GM12878 (cell line): Measurements from ENCODE around the gene MAP4K1. TPM values are rescaled to one million over a fixed set of nuclear protein-coding genes. Genes with fewer than 3 reads are reported as not detected.

Experiments
- ATAC-seq: fragments of 200-7000 bp; cut with Tn5 transposase; 3 replicates; pipeline ENCODE4 v1.9.1; 2020; ENCODE audit warnings: mild to moderate bottlenecking, moderate library complexity
- BruUV-seq: library from RNA; stranded (reverse); fragments of 400-500 nt; replicated peaks from 2 replicates; lab custom pipeline; 2021; lab: Mats Ljungman, UMichigan
- CTCF ChIA-PET: fragments of 300-600 bp; sonication (Branson Sonifier 250); formaldehyde crosslinking; extraction: SDS; loops from one replicate; lab custom pipeline; 2021; ENCODE audit warnings: inconsistent platforms; lab: Yijun Ruan, JAX
- POLR2A ChIA-PET: fragments of 350-600 bp; formaldehyde crosslinking; extraction: SDS; loops from one replicate; lab custom pipeline; 2021; ENCODE audit warnings: inconsistent platforms; lab: Charles Lee
- RAD21 ChIA-PET: fragments of 300-600 bp; sonication (Branson Sonifier 250); formaldehyde crosslinking; loops from one replicate; lab custom pipeline; 2023; ENCODE audit warnings: antibody characterized with exemption; ENCODE audit not compliant: unreplicated experiment; lab: Charles Lee
- SMC1A ChIA-PET: fragments of 300-600 bp; sonication (Branson Sonifier 250); formaldehyde crosslinking; loops from one replicate; lab custom pipeline; 2023; ENCODE audit not compliant: unreplicated experiment, uncharacterized antibody; lab: Charles Lee
- DNase-seq: peaks from one replicate; pipeline ENCODE4 v3.0.0-alpha.2; 2011; ENCODE audit warnings: low read depth, low spot score
- FAIRE-seq: peaks from 3 replicates; lab custom pipeline; 2011; peaks lifted over from hg19 to GRCh38; lab: Jason Lieb, UNC
- H2AFZ ChIP-seq: 2 replicates; pipeline ENCODE4 v1.6.0; 2011; ENCODE audit warnings: low read depth, low read length, control low read depth; ENCODE audit not compliant: control insufficient read depth
- H3K27ac ChIP-seq: 2 replicates; pipeline ENCODE4 v1.5.1; 2011; ENCODE audit warnings: control low read depth; ENCODE audit not compliant: control insufficient read depth, insufficient read depth
- H3K27me3 ChIP-seq, 2 experiments: replicated peaks in 1 of 2; 2 replicates each; pipeline versions ENCODE4 v1.6.0 to v1.6.1; 2011; ENCODE audit warnings: low read length in 1 of 2; ENCODE audit not compliant: control insufficient read depth in 2 of 2, insufficient read depth in 2 of 2
- H3K36me3 ChIP-seq, 2 experiments: 2 replicates each; pipeline ENCODE4 v1.5.1; 2011; ENCODE audit warnings: low read length in 1 of 2; ENCODE audit not compliant: control insufficient read depth in 2 of 2, insufficient read depth in 2 of 2
- H3K4me1 ChIP-seq: 2 replicates; pipeline ENCODE4 v1.6.1; 2011; ENCODE audit warnings: mild to moderate bottlenecking, low read length, moderate library complexity, mixed read lengths; ENCODE audit not compliant: control insufficient read depth, insufficient read depth
- H3K4me2 ChIP-seq: 2 replicates; pipeline ENCODE4 v1.6.0; 2011; ENCODE audit warnings: control low read depth; ENCODE audit not compliant: control insufficient read depth, insufficient read depth
- H3K4me3 ChIP-seq: fragments of 200-600 bp; sonication (generic); 2 replicates; pipeline ENCODE4 v1.5.1; 2016
- H3K79me2 ChIP-seq: 2 replicates; pipeline ENCODE4 v1.6.0; 2011; ENCODE audit warnings: low read length; ENCODE audit not compliant: control insufficient read depth, insufficient read depth
- H3K9ac ChIP-seq: 2 replicates; pipeline ENCODE4 v1.8.0; 2011; ENCODE audit warnings: low read length, control low read depth, mixed read lengths; ENCODE audit not compliant: control insufficient read depth, insufficient read depth
- H3K9me3 ChIP-seq: replicated peaks from 3 replicates; pipeline ENCODE4 v1.5.1; 2011; ENCODE audit warnings: mild to moderate bottlenecking, low read length; ENCODE audit not compliant: control insufficient read depth, insufficient read depth
- H4K20me1 ChIP-seq: 2 replicates; pipeline ENCODE4 v1.6.0; 2011; ENCODE audit not compliant: control insufficient read depth, insufficient read depth
- GABPA ChIP-seq: IDR thresholded peaks from 2 replicates; pipeline ENCODE4 v1.6.1; 2014; ENCODE audit warnings: antibody characterized with exemption, low read depth, mild to moderate bottlenecking, inconsistent platforms
- IRF4 ChIP-seq: IDR thresholded peaks from 2 replicates; pipeline ENCODE4 v1.6.1; 2011; ENCODE audit warnings: low read depth, low read length
- KDM1A ChIP-seq: fragments of 200-600 bp; sonication (generic); IDR thresholded peaks from 2 replicates; pipeline ENCODE4 v1.6.1; 2016; ENCODE audit warnings: borderline replicate concordance
- LARP7 ChIP-seq: fragments of 450-650 bp; IDR thresholded peaks from 2 replicates; pipeline ENCODE4 v1.6.1; 2017; ENCODE audit warnings: mild to moderate bottlenecking
- PML ChIP-seq: IDR thresholded peaks from 2 replicates; pipeline ENCODE4 v1.6.1; 2012; ENCODE audit warnings: low read length, inconsistent platforms
- RBBP5 ChIP-seq: fragments of 200-600 bp; sonication (generic); conservative IDR thresholded peaks from 2 replicates; pipeline ENCODE4 v1.6.1; 2016
- RFX5 ChIP-seq: IDR thresholded peaks from 2 replicates; pipeline ENCODE4 v1.6.1; 2011; ENCODE audit warnings: low read depth, low read length, improper control_type of control experiment
- SIN3A ChIP-seq: IDR thresholded peaks from 2 replicates; pipeline ENCODE4 v1.6.1; 2012; ENCODE audit warnings: low read depth, low read length, improper control_type of control experiment
- SIX5 ChIP-seq: IDR thresholded peaks from 2 replicates; pipeline ENCODE4 v1.6.1; 2011; ENCODE audit warnings: mild to moderate bottlenecking, low read depth, low read length, moderate library complexity; ENCODE audit not compliant: severe bottlenecking
- SMARCA5 ChIP-seq: fragments of 450-650 bp; IDR thresholded peaks from 2 replicates; pipeline ENCODE4 v1.6.1; 2017; ENCODE audit warnings: mild to moderate bottlenecking
- WRNIP1 ChIP-seq: IDR thresholded peaks from 2 replicates; pipeline ENCODE4 v1.6.1; 2011; ENCODE audit warnings: low read depth, low read length, improper control_type of control experiment, borderline replicate concordance
- ZNF622 ChIP-seq: fragments of 450-650 bp; IDR thresholded peaks from 2 replicates; pipeline ENCODE4 v1.6.1; 2017; ENCODE audit warnings: mild to moderate bottlenecking, inconsistent platforms
- WGBS: methylation state at CpG from one replicate; pipeline ENCODE4 v1.1.6; 2016; ENCODE audit warnings: low lambda C conversion rate; ENCODE audit not compliant: insufficient replicate concordance, insufficient coverage; ENCODE audit errors: missing lambda C conversion rate; 5-methylcytosine and 5-hydroxymethylcytosine counted together
- in situ Hi-C: fragments of 300-500 bp; cut with MboI; formaldehyde crosslinking; loops from 9 replicates; pipeline ENCODE4 v1.14.3; 2018; ENCODE audit warnings: mixed read lengths
- intact Hi-C: fragments of 100-400 bp; cut with micrococcal nuclease; formaldehyde crosslinking; loops from one replicate; pipeline ENCODE4 v1.14.2; 2022; ENCODE audit not compliant: unreplicated experiment
- polyA plus RNA-seq, 11 experiments: library from polyadenylated mRNA; depleted of rRNA in 4 of 11; unstranded in 6 of 11; stranded (reverse) in 5 of 11; fragments of >200 nt; fragmentation: Nextera tagmentation in 4 of 11; fragmentation: Illumina TruSeq in 1 of 11; extraction: Ambion mirVana in 4 of 11; extraction: Trizol in 1 of 11; gene quantifications; 1 replicate in 1 of 11; 2 replicates in 10 of 11; pipeline versions ENCODE4 v1.2.1 to v1.2.3, GENCODE V29; 2011 to 2016; ENCODE audit warnings: inconsistent platforms in 2 of 11, missing spikeins in 2 of 11, low read depth in 1 of 11
- total RNA-seq, 4 experiments: library from RNA; depleted of rRNA in 3 of 4; stranded (reverse); fragments of >200 nt in 3 of 4; fragmentation: Illumina TruSeq in 1 of 4; extraction: Trizol in 1 of 4; gene quantifications; 2 replicates each; pipeline versions ENCODE4 v1.2.1 to v1.2.3, GENCODE V29; 2013 to 2021
- TF ChIP-seq, protein P1 (sequence below): fragments of 450-650 bp; IDR thresholded peaks from 2 replicates; pipeline ENCODE4 v1.6.1; 2017; ENCODE audit warnings: borderline replicate concordance
- TF ChIP-seq, protein P2 (sequence below): IDR thresholded peaks from 2 replicates; pipeline ENCODE4 v1.6.1; 2012; ENCODE audit warnings: mild to moderate bottlenecking, low read depth, low read length
- TF ChIP-seq, protein P3 (sequence below): fragments of 450-650 bp; IDR thresholded peaks from 2 replicates; pipeline ENCODE4 v1.6.1; 2016; ENCODE audit warnings: mild to moderate bottlenecking, moderate library complexity, borderline replicate concordance
- TF ChIP-seq, protein P4 (sequence below): fragments of 450-650 bp; IDR thresholded peaks from 2 replicates; pipeline ENCODE4 v1.6.1; 2016; ENCODE audit warnings: mild to moderate bottlenecking

MAP4K1 gene
- total and polyA plus RNA-seq, 10 of the 15 experiments (the other 5 are each of a cell fraction or from before 2014, with no cell fraction given): 39.2 to 306 (median 140) TPM

- BruUV-seq: no TSS peak
- Histone ChIP-seq H4K20me1 (no peaks in the 10 kb centered on the region), H3K79me2 (no peaks in the 10 kb centered on the region), H2AFZ (no peak overlapping the region), H3K9me3 (no peaks in the 10 kb centered on the region), H3K36me3 (no peaks in the 10 kb centered on the region; a peak in 1 of 4 replicates), H3K9ac (no peak overlapping the region), H3K4me2 (no peak overlapping the region), H3K4me3 (no peak overlapping the region), H3K27me3 (no peaks in the 10 kb centered on the region), H3K4me1 (peaks cover 25% of the 10 kb centered on the region), H3K27ac (no peak overlapping the region)
- POLR2A ChIA-PET: interaction anchor here (0.5 to 12.2 kb wide), 4 partner anchors 10 to 854 kb away, joined by 3 to 135 read pairs (median 8); partner anchors contain the start of genes EIF3K and MAP4K1
- DNase-seq: no peak
- CTCF ChIA-PET: interaction anchor here (3.6 kb wide), 1 partner anchor 85 kb away, joined by 35 read pairs; no protein-coding TSS in a partner anchor
- SMC1A ChIA-PET: interaction anchor here (1.6 to 3.6 kb wide), 2 partner anchors 13 to 67 kb away, joined by 4 to 35 read pairs; partner anchors contain the start of genes EIF3K and MAP4K1
- WGBS: 91% methylated on average over 3 of the region's 3 CpGs
- in situ Hi-C loops: loop anchor here (5.0 kb wide), 1 partner anchor 317 kb away; no protein-coding TSS in a partner anchor
- intact Hi-C loops: no loop called here
- RAD21 ChIA-PET: interaction anchor here (11.1 kb wide), 1 partner anchor 67 kb away, joined by 135 read pairs; the partner anchor contains the start of genes EIF3K and MAP4K1
- no peak for ATAC-seq
- FAIRE-seq: no peak
- TF ChIP-seq WRNIP1 (no peak), SIN3A (no peak), KDM1A (no peak), IRF4 (no peak), PML (no peak), LARP7 (no peak), GABPA (no peak), SIX5 (no peak), RFX5 (no peak), ZNF622 (no peak), SMARCA5 (no peak), RBBP5 (no peak)
- TF ChIP-seq, protein P1, sequence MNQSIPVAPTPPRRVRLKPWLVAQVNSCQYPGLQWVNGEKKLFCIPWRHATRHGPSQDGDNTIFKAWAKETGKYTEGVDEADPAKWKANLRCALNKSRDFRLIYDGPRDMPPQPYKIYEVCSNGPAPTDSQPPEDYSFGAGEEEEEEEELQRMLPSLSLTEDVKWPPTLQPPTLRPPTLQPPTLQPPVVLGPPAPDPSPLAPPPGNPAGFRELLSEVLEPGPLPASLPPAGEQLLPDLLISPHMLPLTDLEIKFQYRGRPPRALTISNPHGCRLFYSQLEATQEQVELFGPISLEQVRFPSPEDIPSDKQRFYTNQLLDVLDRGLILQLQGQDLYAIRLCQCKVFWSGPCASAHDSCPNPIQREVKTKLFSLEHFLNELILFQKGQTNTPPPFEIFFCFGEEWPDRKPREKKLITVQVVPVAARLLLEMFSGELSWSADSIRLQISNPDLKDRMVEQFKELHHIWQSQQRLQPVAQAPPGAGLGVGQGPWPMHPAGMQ: no peak
- TF ChIP-seq, protein P2, sequence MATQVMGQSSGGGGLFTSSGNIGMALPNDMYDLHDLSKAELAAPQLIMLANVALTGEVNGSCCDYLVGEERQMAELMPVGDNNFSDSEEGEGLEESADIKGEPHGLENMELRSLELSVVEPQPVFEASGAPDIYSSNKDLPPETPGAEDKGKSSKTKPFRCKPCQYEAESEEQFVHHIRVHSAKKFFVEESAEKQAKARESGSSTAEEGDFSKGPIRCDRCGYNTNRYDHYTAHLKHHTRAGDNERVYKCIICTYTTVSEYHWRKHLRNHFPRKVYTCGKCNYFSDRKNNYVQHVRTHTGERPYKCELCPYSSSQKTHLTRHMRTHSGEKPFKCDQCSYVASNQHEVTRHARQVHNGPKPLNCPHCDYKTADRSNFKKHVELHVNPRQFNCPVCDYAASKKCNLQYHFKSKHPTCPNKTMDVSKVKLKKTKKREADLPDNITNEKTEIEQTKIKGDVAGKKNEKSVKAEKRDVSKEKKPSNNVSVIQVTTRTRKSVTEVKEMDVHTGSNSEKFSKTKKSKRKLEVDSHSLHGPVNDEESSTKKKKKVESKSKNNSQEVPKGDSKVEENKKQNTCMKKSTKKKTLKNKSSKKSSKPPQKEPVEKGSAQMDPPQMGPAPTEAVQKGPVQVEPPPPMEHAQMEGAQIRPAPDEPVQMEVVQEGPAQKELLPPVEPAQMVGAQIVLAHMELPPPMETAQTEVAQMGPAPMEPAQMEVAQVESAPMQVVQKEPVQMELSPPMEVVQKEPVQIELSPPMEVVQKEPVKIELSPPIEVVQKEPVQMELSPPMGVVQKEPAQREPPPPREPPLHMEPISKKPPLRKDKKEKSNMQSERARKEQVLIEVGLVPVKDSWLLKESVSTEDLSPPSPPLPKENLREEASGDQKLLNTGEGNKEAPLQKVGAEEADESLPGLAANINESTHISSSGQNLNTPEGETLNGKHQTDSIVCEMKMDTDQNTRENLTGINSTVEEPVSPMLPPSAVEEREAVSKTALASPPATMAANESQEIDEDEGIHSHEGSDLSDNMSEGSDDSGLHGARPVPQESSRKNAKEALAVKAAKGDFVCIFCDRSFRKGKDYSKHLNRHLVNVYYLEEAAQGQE: no peak
- TF ChIP-seq, protein P3, sequence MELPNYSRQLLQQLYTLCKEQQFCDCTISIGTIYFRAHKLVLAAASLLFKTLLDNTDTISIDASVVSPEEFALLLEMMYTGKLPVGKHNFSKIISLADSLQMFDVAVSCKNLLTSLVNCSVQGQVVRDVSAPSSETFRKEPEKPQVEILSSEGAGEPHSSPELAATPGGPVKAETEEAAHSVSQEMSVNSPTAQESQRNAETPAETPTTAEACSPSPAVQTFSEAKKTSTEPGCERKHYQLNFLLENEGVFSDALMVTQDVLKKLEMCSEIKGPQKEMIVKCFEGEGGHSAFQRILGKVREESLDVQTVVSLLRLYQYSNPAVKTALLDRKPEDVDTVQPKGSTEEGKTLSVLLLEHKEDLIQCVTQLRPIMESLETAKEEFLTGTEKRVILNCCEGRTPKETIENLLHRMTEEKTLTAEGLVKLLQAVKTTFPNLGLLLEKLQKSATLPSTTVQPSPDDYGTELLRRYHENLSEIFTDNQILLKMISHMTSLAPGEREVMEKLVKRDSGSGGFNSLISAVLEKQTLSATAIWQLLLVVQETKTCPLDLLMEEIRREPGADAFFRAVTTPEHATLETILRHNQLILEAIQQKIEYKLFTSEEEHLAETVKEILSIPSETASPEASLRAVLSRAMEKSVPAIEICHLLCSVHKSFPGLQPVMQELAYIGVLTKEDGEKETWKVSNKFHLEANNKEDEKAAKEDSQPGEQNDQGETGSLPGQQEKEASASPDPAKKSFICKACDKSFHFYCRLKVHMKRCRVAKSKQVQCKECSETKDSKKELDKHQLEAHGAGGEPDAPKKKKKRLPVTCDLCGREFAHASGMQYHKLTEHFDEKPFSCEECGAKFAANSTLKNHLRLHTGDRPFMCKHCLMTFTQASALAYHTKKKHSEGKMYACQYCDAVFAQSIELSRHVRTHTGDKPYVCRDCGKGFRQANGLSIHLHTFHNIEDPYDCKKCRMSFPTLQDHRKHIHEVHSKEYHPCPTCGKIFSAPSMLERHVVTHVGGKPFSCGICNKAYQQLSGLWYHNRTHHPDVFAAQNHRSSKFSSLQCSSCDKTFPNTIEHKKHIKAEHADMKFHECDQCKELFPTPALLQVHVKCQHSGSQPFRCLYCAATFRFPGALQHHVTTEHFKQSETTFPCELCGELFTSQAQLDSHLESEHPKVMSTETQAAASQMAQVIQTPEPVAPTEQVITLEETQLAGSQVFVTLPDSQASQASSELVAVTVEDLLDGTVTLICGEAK: no peak
- TF ChIP-seq, protein P4, sequence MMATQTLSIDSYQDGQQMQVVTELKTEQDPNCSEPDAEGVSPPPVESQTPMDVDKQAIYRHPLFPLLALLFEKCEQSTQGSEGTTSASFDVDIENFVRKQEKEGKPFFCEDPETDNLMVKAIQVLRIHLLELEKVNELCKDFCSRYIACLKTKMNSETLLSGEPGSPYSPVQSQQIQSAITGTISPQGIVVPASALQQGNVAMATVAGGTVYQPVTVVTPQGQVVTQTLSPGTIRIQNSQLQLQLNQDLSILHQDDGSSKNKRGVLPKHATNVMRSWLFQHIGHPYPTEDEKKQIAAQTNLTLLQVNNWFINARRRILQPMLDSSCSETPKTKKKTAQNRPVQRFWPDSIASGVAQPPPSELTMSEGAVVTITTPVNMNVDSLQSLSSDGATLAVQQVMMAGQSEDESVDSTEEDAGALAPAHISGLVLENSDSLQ: no peak
These were observed 67.4 kb downstream of the MAP4K1 start for GRCh38 chr19:38550376-38550775.
